Renal cortical epithelial cell (primary cell): ENCODE data around the gene KRT40. TPM values are rescaled to one million over a fixed set of nuclear protein-coding genes. Genes with fewer than 3 reads are reported as not detected.
A peak's percentile ranks its signal among the peaks of the same experiment; 100 is the strongest.

Experiments used
- DNase-seq: peaks from one replicate; pipeline ENCODE4 v3.0.0-alpha.2; 2011; ENCODE audit warnings: low read depth
- total RNA-seq: library from RNA; depleted of rRNA; stranded (reverse); fragments of >200 nt; gene quantifications from 2 replicates; pipeline ENCODE4 v1.2.3, GENCODE V29; 2014

KRT40 gene
- total RNA-seq, 1 donor from 2014 or later = not detected

DNA sequence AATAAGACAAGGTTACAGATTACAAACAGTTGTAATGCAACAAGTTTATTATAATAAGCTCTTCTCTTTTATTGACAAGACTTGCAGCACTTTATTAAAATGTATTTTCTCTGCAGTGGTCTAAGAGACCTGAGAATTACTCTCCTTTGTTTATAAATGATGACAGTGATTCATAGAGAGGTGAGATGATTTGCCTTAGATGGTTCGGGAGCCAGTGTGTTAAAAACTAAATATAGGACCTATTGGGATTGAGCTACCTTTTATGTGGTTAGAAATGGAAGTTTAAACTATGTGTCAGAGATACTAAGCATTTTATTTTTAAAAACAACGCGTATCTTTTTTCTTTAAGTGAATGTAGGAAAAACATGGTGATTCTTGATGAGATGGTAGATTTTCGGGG lies 12.7 kb upstream of the KRT40 start:
- no peak for DNase-seq

DNA sequence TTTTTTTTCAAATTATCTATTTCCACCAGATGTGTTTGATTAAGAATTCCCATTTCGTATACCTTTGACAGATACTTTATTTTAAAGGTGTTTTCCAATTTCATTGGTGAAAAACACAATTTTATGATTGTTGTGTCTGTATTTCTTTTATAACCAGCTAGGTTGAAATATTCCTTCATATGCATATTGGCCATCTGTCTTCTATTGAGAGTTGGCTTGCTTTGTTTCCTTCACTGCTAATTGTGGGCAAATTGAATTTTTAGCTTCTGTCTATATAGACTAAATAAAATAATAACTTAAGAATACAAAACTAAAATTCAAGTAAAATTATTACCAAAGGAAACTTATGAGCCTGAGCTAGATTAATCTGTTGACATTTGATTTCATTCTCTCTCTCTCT lies 11.0 kb upstream of the KRT40 start:
- no peak for DNase-seq

GRCh38 chr17:40993839-40994238 lies 9.7 kb upstream of the KRT40 start, which contains the start of gene KRTAP3-3:
TSS of gene KRTAP3-3 (minus strand) at chr17:40994164. CDS start at chr17:40994097, 67 bp downstream.
- no peak for DNase-seq

- no peak for DNase-seq
Observed at GRCh38 chr17:40993084-40993483, 9.0 kb upstream of the KRT40 start.

DNA sequence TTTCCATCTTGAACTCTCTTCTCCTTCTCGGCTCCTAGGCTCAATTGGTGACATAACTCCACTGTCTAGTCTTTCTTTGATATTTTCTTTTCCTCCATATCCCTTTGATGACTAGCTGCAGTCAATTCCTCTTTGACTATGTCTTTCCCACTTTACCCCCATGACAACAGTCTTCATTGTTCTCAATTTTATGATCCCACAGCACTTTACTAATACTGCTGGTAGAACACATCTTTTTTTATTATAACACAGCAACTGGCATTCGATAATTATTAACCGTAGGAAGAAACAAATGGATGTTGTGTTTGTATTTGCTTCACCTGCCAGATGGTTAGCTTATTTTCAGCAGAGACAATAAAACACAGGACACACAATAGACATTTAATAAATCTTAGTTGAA lies 8.5 kb upstream of the KRT40 start:
- DNase-seq = no peak

DNA sequence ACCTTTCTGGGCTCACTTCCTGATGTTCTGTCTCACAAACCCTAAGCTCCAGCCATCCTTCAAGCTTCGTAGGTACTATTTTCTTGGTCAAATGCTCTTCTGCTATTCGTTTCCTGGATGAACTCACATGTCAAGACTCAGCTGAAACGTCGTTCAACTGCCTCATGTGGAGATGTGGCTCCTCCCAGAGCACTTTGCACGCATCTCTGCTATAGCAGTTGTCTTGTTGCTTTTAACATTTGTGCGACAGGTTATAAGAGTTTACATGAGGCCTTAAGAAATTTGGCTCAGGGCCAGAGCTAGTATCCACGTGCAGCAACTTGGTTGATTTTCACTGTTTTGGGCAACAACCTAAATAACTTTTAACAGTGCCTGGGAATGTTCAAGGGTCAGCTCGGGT lies 2.8 kb upstream of the KRT40 start:
- DNase-seq = no peak

GRCh38 chr17:40981115-40981514 lies 3.0 kb downstream of the KRT40 start:
- DNase-seq = no peak

DNA sequence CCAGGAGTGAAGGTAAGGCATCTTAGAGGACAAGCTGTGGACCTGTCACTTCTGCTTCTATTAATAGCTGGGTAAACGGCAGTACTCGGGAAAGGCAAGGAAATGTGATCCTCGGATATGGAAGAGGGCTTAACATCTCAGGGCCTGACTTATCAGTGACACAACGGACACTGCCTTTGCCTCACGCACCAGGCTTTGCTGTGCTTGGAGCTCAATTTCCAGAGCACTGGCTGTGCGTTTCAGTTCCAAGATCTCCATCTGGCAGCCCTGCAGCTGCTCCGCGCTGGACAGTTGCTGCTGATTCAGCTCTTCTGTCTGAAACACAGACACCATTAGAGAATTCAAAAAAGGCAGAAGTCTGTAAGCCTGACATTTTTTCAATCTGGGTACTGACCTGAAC lies 3.5 kb downstream of the KRT40 start:
- DNase-seq = no peak

GRCh38 chr17:40980117-40980516 lies 4.0 kb downstream of the KRT40 start:
- no peak for DNase-seq

- DNase-seq = no peak
Observed at GRCh38 chr17:40978575-40979151, 5.5 kb downstream of the KRT40 start.

- no peak for DNase-seq
Observed at GRCh38 chr17:40975516-40975915, 8.6 kb downstream of the KRT40 start.

DNA sequence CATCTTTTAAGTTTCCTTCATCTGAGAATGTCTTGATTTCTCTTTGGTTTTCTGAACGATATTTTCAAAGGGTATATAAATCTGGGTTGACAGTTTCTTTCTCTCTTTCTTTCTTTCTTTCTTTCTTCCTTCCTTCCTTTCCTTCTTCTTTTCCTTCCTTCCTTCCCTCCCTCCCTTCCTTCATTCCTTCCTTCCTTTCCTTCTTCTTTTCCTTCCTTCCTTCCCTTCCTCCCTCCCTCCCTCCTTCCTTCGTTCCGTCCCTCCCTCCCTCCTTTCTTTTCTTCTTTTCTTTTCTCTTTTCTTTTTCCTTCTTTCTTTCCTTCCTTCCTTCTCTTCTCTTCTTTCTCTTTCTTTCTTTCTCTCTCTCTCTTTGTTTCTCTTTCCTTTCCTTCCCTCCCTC lies 9.8 kb downstream of the KRT40 start:
- DNase-seq = no peak

DNA sequence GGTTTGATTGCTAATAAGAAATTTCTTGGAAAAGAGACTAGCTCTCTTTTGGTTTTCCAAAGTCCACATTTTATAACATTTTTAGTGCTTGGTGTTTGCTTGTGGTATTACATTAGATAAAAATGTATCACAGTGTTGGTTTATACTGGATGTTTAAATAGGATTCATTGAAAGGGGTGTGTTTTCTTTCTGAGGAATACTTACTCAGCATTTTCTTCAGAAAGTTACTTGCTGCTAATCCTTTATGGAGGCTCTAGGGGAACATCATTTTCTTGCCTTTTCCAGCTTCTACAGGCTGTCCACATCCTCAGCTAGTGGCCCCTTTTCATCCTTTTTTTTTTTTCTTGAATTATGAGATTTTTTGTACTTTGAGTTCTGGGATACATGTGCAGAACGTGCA lies 16.5 kb downstream of the KRT40 start:
- DNase-seq = no peak

GRCh38 chr17:40966848-40967247 lies 17.3 kb downstream of the KRT40 start, which contains the start of gene KRT39:
TSS of gene KRT39 (minus strand) at chr17:40966948. CDS start at chr17:40966856, 92 bp downstream.
- no peak for DNase-seq

DNA sequence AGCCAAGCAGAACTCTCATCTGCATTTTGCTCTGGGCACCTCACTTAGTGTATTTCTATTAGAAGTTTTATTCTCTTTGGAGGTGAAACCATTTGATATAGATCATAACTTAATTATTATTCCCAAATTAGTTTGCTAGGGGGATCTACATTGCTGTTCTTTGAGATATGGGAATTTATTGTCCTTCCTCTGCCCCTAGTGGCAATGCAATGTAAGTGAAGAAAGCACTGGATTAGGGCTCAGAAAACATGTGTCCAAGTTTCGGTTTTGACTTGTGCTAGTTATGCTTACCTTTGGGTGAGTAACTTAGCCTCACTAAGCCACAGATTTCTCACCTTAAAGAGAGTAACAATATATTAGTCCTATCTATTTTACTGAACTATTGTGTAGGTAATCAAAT lies 20.3 kb downstream of the KRT40 start:
- DNase-seq = peak; percentile 59

DNA sequence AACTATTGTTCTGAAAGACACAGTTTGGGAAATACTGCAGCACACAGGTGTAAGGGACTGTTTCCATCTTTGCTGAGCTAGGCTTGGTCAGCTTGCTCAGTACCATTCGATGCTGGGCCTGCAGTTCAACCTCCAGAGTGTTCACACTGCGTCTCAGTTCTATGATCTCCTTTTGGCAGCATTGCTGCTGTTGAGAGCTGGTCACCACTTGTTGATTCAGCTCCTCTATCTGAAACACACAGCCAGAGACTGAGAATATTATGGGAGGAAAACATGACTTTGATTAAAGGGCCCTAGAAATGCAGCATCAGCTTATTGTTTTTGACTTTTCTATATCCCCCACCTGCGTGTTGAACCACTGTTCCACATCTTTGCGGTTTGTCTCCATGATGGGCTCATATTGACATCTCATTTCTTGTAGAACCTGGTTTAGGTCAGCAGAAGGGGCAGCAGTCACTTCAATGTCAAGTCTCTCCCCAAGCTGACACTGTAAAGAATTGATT lies 22.0 kb downstream of the KRT40 start:
- DNase-seq = no peak

GRCh38 chr17:40961591-40961990 lies 22.5 kb downstream of the KRT40 start:
- DNase-seq = no peak

- no peak for DNase-seq
Observed at GRCh38 chr17:40960144-40960543, 24.0 kb downstream of the KRT40 start.

GRCh38 chr17:40958086-40958953 lies 25.8 kb downstream of the KRT40 start:
- peak; percentile 31 for DNase-seq

DNA sequence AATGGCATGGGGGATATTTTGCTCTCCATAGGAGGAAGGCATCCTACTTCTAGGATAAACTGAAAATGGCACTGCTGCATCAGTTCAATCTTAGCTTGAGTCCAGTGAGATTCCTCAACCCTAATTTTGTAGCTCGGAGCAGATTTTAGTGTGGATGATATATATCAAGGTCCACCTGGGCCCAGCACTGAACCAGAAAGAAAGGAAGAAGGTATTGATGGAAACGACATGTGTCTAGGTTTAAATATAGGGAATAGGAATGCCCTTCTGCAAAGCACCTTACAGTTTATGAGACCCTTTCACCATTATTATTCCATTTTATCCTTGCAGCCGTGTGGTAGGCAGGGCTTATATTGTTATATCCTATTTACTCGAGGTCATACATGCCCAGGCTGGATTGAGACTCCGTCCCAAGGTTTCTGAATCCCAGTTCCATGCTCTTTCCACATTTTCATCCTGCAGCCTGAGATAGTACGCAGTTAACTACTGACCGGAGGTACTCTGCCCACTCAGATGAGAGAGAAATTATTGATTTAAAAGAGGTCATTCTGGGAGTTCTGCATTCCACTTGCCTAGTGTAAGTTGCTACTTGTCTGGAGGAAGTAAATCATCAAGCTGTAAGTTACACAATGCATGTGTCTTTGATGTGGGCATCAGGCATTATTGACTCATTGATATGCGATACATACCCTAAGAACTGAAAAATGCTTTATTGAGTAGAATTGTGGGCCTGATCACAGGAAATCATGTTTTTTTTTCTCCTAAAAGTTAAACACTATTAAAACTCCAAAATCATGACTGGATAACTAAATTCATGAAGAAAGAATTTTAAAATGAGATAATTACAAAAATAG lies 27.5 kb downstream of the KRT40 start:
- DNase-seq = peak; percentile 96

- peak; percentile 94 for DNase-seq
Observed at GRCh38 chr17:40953881-40954280, 30.2 kb downstream of the KRT40 start.

GRCh38 chr17:40952661-40953060 lies 31.5 kb downstream of the KRT40 start:
- peak; percentile 91 for DNase-seq
